NB4 (cell line): ENCODE measurements around the gene FAM83D.

Source experiments
- TF ChIP-seq, protein P1 (sequence below): IDR thresholded peaks from one replicate; pipeline ENCODE4 v1.5.1; 2012; ENCODE audit warnings: low read depth, low read length
- TF ChIP-seq, protein P2 (sequence below): IDR thresholded peaks from 2 replicates; pipeline ENCODE4 v1.6.1; 2011; ENCODE audit warnings: low read depth, low read length

GRCh38 chr20:38986663-38987062 is 60.4 kb downstream of the FAM83D start:
- TF ChIP-seq, protein P1, sequence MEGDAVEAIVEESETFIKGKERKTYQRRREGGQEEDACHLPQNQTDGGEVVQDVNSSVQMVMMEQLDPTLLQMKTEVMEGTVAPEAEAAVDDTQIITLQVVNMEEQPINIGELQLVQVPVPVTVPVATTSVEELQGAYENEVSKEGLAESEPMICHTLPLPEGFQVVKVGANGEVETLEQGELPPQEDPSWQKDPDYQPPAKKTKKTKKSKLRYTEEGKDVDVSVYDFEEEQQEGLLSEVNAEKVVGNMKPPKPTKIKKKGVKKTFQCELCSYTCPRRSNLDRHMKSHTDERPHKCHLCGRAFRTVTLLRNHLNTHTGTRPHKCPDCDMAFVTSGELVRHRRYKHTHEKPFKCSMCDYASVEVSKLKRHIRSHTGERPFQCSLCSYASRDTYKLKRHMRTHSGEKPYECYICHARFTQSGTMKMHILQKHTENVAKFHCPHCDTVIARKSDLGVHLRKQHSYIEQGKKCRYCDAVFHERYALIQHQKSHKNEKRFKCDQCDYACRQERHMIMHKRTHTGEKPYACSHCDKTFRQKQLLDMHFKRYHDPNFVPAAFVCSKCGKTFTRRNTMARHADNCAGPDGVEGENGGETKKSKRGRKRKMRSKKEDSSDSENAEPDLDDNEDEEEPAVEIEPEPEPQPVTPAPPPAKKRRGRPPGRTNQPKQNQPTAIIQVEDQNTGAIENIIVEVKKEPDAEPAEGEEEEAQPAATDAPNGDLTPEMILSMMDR, result no peak
- TF ChIP-seq, protein P2, sequence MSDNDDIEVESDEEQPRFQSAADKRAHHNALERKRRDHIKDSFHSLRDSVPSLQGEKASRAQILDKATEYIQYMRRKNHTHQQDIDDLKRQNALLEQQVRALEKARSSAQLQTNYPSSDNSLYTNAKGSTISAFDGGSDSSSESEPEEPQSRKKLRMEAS, result no peak
